Stimulated activated CD4-positive, alpha-beta T cell treated with anti-CD3 and anti-CD28 coated beads, Interleukin-12 subunit alpha, Interleukin-12 subunit beta, amount 100 ng/mL, for 24 hours (primary cell): Measurements from ENCODE around the gene CEP152.

Experiments used
- DNase-seq, 2 experiments: peaks; one replicate each; pipeline ENCODE4 v3.0.0-alpha.2; 2020; ENCODE audit warnings: low read depth in 2 of 2

The CEP152 gene

DNA sequence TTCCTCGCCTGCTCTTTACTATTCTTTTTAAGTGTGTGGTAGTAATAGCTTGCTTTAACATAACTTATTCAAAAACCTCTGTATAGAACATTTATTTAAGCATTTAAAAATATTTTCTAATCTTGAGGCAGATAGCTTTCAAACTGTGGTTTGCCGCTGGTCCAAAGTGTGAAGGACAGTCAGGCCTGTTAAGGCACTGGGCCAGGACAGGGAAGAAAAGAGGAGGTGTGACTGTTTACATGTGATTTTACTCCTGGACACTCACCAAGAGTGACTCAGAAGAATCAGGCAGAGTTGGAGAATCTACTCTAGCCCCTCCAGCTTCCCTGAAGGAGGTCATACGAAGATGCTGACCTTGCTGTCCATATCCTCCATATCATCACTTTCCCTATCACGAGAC, 44.7 kb downstream of the CEP152 start:
- DNase-seq = no peak

DNA sequence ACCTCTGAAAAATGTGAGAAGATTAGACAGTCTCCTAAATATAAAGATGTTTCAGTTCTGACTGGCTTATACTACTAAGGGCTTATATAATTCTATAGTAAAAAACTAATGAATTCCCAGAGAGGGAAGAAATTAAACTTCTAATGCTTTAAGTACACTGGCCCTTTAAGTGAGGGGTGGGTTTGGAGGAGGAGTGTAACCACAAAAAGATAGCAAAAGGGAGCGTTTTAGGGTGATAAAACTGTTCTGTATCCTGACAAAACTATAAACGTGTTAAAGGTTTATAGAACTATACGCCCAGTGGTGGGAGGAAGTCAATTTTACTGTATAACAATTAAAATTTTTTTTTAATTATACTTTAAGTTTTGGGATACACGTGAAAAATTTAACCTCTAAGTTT, 45.8 kb downstream of the CEP152 start:
- no peak for DNase-seq

DNA sequence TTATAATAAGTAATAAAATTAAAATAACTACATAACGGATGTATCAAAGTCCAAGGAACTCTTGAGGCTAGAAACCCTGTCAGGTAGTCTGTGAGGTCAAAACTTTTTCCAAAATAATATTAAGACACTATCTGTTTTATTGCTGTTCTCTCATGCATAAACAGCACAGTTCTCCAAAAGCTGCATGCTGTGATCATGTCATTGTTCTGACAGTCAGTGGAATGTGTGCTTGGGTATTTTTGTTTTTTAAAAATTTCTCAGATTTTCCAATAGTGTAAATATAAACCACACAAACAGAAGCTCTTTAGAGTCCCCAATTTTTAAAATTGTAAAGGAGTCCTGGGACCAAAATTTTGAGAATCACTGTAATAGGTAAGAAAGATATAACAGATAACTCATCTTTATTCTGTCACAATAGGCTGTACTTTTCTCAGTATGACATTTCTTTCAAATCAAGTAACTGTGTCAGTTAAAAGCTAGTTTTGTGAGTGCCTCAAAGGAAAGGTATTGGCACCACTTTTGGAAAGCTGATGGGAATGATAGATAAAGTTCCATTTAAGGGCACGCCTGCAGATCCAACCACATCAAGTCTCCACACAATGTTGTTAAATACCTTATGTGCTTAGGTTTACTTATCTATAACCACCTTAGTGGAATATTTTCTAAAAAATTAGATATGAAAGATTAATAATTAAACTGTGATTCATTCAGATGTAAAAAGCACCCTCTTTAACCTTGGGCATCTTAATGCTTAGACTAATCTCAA, 49.3 kb downstream of the CEP152 start:
- DNase-seq = no peak

DNA sequence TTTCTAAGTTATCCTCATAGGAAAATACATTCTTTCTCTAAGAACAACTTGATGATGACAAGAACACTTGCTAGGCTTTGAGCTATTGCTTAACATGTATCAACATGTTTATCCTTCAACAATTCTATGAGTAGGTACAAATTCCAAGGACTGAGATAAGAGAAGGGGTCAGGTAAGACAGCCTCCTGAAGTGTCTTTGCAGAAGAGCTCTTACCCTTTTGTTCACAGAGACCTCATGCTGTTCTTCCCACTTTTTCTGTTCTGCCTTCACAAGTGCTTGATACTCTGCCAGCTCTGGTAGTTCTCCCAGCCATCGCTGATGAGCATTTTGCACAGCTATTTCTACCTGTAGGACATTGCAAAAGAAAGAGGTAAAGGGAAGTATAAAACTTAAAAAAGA, 50.9 kb downstream of the CEP152 start:
- no peak for DNase-seq

DNA sequence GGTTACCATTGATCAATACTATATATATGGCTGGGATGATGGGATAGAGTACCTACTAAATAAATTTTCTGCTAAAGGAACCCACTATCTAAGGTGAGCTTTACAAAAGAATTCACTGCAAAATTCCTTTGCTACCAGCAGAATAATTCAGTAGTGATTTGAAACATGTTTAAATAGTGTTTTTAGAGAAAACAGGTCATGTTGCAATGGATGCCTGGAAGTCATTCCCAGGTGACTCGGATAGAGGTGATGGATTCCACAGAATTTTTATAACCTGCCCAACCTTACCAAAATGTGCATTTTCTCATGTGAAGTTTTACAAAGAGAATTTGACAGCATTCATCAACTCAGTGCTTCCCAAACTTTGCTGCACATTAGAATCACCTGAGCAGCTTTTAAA, 53.2 kb downstream of the CEP152 start:
- no peak for DNase-seq

DNA sequence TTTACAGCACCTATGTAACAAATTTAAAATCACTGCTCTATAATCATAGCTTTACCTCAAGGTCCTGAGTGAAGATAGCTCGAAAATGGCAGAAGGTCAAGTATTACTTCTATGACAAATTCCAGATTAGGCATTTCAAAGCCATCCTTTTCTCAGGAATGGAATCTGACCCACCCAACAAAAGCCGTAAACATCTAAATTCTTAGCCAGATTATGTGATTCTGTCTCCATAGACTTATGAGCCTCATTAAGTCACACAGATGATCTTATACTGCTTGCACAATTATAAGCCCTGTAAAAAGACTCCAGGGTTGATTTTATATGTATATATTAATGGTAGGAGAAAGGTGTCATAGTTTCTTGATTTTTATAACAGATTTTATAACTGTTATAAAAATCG, 56.9 kb downstream of the CEP152 start:
- DNase-seq = no peak

DNA sequence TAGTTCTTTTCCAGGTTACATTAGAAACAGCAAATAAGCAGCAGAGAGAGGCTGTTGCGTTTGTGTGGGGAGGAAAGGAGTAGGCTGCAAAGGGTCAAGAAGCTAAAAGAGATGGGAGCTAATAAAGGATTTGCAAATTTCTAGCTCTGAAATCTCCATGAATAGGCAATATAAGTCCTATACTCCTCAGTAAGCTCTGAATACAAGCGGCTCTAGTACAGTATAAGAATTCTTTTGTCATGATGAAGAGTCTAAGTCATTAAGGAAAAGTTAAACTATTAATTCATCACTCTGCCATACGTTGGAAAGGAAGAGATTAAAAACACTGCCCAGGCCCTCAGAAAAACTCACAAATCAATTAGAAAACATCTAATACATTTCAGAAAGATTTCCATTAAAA, 59.3 kb downstream of the CEP152 start:
- DNase-seq = no peak

DNA sequence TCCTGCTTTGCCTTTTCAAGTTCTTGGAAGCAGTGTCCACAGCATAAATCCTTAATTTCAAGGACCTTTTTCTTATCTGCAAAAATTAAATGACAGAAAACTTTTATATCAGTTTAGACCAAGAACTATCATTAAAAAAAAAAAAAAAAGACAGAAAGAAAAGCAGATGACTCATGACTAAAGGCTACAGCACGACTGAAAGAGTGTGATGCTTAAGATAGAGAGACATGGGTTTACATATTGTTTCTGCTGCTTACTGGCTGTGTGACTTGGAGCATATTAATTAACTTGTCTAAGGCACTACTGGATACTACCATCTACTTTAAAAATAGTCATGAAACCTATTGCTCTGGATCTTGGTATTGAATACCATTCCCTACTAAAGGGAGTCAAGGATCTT, 62.3 kb downstream of the CEP152 start:
- DNase-seq = no peak

DNA sequence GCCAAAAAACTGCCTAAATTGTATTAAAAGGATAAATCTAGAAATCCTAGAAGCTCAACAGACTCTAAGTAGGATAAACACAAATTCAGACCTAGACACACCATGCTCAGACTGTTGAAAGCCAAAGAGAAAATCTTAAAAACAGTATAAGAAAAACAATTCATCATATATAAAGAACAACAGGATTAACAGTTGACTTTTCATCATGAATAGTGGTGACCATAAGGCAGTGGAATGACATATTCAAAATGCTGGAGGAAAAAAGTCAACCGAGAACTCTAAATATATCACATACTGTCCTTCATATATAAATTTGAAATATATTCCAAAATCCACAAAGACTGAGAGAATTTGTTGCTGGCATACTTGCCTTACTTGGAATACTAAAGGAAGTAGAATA, 77.3 kb downstream of the CEP152 start:
- DNase-seq = no peak

DNA sequence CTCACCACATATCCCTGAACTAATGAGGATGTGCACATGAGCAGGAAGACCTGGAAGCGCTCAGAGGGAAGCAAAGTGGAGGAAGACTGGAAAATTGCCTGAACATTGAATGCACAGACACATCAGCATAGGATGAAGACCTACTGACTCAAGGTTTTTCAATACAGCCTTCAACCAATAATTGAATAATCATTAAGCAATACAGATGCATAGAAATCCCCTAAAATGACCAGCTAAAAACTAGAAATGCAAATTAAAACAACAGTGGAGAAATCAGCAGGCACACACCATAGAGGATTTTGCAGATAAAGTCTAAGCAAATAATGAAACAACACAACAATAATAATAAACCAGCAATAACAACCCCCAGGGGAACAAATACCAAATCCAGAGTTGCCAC, 80.4 kb downstream of the CEP152 start:
- no peak for DNase-seq

DNA sequence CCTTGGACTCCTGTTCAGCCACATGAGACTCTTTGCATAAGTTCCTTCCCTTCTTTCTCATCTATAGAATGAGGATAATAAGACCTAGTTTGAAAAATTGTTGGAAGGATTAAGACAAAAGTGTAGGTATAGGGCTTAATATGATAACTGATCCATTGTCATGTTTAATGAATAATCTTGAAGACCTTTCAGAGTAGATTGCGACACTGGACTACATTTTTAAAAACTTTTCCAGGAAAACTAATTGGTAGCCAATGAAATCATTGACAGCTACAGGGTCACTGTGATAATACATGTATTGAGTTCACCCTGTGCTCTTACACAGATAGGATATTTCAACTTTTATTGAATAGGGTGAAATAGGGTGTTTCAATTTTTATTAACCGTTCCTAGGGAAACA, 86.9 kb downstream of the CEP152 start:
- no peak for DNase-seq

DNA sequence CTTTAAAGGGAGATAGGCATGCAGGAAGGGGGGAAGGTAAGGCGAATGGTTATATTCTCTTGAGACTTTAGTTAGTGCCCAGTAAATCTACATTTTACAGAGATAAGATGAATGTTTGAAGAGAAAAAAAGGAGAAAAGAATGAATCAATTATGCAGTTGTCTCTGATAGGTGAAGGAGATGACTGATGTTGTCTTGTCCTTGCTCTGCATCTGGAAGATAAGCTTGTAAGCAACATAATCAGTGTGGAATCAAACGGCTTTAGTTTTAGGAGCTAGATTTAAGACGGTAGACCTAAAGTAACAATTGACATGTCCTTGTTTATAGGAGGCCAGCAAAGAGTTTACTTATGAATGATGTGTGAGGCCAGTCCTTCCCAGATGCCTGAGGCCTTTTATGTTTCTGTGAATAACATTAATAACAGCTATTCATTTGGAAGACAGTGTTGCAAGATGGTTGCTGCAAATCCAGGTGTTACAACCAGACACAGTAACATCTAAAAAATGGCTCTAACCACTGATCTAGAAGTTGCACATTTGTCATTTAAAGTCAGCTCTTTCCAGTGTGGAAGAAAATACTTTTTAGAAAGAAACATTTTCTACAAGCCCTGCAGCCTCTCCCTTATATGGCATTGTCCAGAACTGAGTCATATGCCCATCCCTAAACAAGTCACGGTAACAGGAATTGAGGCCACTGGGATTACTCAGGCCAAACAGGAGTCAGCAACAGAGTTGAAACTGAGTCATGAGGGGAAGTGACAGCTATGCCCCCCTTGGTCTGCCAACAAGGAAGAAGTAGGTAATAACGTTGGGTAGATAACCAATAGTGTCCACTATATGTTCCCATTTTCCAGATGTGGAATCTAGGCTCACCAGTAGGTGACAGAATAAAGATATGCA, 87.9 kb downstream of the CEP152 start:
- DNase-seq = no peak

DNA sequence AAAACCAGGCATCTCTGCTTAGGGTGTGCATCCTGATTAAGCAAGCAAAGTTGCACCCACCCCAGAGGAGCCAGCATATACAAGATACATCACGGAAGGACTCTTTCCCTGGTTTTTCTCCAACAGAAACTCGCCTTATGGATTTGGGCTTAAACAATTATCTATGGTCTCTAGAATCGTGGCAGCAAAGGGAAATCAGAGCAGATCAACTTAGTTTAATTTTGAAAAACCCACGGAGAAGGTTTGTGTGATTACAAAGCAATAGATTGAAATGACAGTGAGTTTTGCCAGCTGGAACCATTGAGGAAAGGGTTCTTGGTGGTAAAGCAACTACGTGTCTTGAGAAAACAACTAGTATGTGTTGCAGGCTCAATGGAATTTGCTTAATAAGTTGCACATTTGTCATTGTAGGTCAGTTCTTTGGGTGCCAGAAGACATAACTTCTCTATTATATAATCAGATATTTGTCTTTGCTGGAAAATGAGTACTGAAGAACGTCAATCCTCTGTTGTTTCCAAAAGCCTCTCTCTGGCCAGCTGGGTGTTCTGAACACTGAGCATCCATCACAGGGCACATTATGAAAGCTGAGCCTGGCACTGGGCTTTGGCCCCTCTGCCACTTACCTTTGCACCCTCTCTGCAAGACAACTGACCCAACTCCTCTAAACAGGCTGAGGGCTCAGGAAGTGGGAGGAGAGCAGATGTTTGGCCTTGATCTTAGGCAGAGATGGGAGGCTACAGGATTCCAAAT, 89.6 kb downstream of the CEP152 start:
- no peak for DNase-seq

DNA sequence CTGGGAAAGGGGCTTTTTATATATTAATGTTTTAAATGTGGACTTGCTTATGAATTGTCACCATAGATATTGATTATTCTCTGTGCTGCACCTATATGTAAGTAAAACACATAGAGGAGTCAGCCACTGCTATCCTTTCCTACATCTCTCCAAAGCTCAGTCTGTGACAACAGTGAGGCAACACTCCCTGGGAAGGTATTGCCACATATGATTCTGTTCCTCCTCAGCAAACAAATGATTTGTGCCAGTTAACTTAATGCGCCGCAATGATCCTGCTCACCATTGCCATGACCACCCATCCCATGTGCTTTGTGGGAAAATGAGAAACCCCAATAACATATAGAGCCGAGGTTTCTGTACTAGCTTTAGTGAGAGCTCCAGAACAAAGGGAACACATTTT, 90.2 kb downstream of the CEP152 start:
- DNase-seq = no peak

DNA sequence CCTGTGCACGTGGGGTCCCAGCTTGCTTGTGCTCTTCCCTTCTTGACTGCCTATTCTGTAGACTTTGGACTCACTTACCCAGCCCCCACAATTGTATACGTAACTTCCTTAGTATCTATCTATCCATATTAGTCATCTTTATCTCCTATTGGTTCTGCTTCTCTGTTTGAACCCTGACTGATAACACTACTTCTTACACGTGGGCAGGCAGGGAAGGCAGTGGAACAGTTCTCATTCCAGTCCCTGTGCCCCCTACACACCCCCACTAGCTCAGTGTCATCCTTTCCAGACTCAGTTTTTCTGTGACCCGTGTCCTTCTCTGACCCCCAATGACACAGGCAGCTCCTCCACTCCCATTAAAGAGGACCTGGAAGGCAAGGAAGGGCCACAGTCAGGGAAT, 91.2 kb downstream of the CEP152 start:
- no peak for DNase-seq

DNA sequence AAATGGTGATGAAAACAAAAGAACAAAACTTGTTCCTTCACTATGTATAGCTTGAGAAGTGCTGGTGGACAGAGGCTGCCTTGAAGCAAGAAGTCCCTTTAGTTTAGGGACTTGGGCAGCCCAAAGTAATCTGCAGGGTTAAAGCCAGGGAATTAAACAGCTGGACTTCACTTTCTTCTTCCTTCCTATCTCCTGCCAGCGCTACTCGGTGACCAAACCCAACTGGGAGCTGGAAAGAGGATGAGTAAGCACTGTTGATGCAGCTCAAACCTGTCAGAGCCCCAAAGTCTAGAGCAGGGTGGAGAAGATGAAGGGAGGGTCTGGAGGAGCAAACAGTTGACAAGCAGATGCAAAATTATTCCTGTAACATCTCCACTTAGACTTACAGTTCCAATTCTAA, 92.2 kb downstream of the CEP152 start:
- DNase-seq = no peak

DNA sequence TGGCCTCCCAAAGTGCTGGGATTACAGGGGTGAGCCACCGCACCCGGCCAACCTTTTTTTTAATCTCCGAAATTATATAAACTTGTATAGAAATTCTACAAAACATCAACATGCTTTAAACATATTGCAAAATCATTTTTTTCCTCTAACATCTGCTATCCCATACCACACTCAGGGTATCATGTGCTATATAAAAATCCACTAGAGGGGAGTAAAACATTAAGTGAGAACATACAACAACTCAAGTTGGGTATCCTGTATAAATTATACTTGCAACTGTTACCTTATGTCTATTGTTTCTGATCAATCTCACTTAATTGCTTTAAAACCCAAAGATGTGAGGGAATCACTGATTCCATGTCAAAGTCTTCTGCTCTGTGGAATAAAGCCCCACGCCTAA, 93.4 kb downstream of the CEP152 start:
- no peak for DNase-seq

DNA sequence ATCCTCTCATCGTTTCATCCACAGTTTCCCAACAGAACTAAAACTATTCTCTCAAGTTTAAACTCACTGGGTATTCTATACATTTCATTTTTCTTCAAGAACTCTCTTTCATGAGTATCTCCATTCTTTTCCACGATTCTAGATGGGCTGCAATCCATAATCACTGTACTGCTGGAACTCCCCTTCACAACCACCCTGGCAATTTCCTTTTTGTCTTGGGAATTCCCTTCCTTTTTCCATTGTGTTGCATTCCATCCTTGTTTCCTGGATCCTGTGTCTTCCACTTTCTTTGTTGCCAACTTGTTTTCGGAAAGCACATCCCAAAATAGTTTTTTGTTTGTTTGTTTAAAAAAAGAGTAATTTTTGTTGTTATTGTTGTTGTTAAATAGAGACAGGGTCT, 98.3 kb downstream of the CEP152 start:
- DNase-seq = no peak

DNA sequence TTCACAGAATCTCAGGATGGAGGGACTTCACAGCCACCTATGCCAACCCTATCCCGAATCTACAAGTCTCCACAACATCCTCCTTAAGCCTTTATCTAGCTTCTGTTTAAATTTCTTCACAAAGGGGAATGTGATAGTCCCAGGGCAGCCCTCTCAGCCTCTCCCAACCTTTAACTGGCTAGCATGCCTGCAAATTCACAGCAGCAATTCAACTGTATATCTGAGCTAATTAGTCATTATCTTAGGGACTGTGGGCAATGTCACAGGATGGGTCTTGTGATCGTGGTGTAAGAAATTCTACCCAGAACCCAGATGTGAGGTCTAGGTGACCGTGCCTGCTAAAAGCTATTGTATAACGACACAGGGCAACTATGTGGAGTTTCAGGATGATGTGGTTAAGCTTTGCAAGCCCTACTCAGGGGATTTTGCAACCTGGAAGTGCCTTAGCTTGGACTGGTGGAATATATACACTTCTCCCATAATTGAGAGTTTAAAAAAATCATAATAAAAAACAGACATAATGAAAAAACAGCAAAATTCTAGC, 99.8 kb downstream of the CEP152 start:
- DNase-seq = no peak

DNA sequence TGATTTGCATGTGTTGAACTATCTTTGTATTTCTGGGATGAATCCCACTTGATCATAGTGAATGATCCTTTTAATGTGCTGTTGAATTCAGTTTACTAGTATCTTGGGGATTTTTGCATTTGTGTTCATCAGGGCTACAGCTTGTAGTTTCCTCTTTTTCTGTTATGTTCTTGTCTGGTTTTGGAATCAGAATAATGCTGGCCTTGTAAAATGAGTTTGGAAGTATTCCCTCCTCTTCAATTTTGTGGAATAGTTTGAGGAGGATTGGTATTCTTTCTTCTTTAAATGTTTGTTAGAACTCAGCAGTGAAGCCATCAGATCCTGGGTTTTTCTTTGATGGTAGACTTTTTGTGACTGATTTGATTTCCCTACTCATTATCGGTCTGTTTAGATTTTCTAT, 102.2 kb downstream of the CEP152 start:
- DNase-seq = no peak

DNA sequence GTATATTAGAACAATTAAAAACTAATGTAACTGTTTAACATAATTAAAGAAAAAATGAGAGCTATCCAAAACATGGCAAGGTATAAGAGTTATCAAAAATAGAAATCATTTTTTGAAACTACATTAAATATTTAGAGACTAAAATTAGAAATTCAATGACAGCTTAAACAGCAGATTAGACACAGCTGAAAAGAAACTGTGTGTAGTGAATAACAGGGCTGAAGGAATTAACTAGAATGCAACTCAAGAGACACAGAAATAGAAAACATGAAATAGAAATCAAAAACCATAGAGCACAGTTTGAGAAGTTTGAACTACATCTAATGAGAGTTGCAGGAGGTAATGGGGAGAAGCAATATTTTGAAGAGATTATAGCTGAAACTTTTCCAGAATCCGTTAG, 105.5 kb downstream of the CEP152 start:
- DNase-seq = no peak

DNA sequence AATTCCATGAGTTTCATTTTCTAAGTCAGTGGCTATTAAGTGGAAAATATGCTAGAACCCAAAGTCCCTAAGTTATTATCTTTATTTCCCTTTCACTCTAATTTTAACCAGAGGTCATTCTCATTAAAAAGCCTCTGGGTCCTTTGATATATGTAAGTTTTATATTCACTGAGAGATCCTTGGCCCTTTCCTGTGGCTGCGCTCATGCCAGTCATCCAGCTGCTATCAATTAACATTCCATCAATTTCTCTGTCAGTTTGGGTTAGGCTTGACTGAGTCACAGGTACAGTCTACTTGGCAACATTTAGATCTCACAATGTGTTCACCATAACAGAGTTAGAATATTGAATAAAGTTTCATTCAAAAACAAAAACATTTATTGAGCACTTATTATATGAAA, 107.3 kb downstream of the CEP152 start:
- no peak for DNase-seq
